ENCODE results near the gene LY9. TPM values are rescaled to one million over a fixed set of nuclear protein-coding genes. Genes with fewer than 3 reads are reported as not detected.

Gene LY9
- total RNA-seq, 3 donors from 2014 or later = 1.3 to 2.5 (median 2.3) TPM

DNA sequence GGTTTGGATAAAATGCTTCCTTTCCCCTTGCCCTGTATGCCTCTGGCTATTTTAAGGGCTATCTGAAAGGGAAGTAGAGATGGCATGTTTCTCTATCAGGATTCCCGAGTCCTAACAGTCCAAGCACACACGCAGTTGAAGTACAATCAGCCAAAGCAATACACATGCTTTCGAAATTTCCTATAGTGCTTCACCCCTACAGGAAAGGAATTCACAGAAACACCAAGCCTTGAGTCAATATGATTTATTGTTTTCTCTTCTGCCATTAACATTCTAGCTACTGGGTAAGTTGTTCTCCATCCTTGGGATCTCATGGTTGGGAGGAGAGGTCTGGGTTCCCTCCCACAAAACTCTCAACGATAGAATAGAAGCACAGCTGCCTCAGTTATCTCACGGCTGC, 80.3 kb downstream of the LY9 start:
- TF ChIP-seq, protein P1, sequence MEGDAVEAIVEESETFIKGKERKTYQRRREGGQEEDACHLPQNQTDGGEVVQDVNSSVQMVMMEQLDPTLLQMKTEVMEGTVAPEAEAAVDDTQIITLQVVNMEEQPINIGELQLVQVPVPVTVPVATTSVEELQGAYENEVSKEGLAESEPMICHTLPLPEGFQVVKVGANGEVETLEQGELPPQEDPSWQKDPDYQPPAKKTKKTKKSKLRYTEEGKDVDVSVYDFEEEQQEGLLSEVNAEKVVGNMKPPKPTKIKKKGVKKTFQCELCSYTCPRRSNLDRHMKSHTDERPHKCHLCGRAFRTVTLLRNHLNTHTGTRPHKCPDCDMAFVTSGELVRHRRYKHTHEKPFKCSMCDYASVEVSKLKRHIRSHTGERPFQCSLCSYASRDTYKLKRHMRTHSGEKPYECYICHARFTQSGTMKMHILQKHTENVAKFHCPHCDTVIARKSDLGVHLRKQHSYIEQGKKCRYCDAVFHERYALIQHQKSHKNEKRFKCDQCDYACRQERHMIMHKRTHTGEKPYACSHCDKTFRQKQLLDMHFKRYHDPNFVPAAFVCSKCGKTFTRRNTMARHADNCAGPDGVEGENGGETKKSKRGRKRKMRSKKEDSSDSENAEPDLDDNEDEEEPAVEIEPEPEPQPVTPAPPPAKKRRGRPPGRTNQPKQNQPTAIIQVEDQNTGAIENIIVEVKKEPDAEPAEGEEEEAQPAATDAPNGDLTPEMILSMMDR (IDR thresholded peaks at IDR 0.05) = no peak
- Histone ChIP-seq H3K36me3 (ENCODE audit: low read depth) (no peaks in the 10 kb centered on the region), H3K9me3 (no peaks in the 10 kb centered on the region), H3K4me3 (no peak overlapping the region), H3K4me1 (ENCODE audit: low read depth) (no peaks in the 10 kb centered on the region)
- ATAC-seq = no peak
- intact Hi-C loops (cut with DNase I, micrococcal nuclease) = no loop called here
- DNase-seq = no peak

DNA sequence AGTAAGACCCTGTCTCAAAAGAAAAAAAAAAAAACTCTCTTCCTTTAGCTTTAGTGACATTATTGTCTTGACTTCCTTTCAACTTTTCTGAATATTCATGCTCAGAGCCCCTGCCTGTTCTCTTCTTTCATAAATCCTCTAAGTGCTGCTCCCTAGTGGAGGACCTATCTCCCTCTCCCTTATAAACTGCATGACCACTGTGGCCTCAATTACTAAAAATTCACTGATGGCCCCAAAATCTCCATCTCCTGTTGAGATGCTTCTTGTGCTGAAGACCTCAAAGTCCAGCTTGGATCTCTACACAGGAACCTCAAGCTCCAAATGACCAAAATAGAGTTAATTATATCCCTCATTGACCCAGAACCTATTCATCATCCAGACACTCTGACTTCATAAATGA, 81.2 kb downstream of the LY9 start:
- DNase-seq = no peak
- Histone ChIP-seq H3K4me3 (no peak overlapping the region), H3K9me3 (no peaks in the 10 kb centered on the region), H3K36me3 (ENCODE audit: low read depth) (no peaks in the 10 kb centered on the region), H3K4me1 (ENCODE audit: low read depth) (no peaks in the 10 kb centered on the region)
- ATAC-seq = no peak
- TF ChIP-seq, protein P1 (IDR thresholded peaks at IDR 0.05) = no peak
- intact Hi-C loops (cut with DNase I, micrococcal nuclease) = no loop called here

Other genes starting within 250 kb of the LY9 start
- gene CD84, start 216.7 kb upstream of the LY9 start, total RNA-seq = 1 to 10 TPM; 3.8 to 7.3 (median 6.6) TPM
- gene SLAMF1, start 149.1 kb upstream of the LY9 start, total RNA-seq = 1 to 10 TPM; 1.1 to 2.2 (median 1.6) TPM
- gene CD48, start 84.4 kb upstream of the LY9 start, total RNA-seq = 1 to 10 TPM; 5.9 to 8.6 (median 6.1) TPM
- gene SLAMF7, start 56.9 kb upstream of the LY9 start, total RNA-seq = 10 to 100 TPM in 2 of 3 donors, 1 to 10 TPM in 1; 6.4 to 12.7 (median 10.1) TPM
- gene CD244, start 66.7 kb downstream of the LY9 start, total RNA-seq = 1 to 10 TPM in 2 of 3 donors, under 1 TPM in 1; 0.96 to 1.4 (median 1.2) TPM
- 100 to 1,000 TPM; 103 to 254 (median 221) TPM for gene ITLN1, start 89.0 kb downstream of the LY9 start, total RNA-seq
- not detected for gene ITLN2, start 158.6 kb downstream of the LY9 start, total RNA-seq
- 100 to 1,000 TPM in 2 of 3 donors, 10 to 100 TPM in 1; 84.0 to 222 (median 157) TPM for gene F11R, start 225.0 kb downstream of the LY9 start, total RNA-seq
- gene TSTD1, start 242.8 kb downstream of the LY9 start, total RNA-seq = 100 to 1,000 TPM in 1 of 3 donors, 10 to 100 TPM in 2; 48.9 to 105 (median 80.1) TPM
- 10 to 100 TPM; 66.8 to 80.5 (median 71.7) TPM for gene USF1, start 249.8 kb downstream of the LY9 start, total RNA-seq